ENCODE measurements around the gene KRT20.
"Not testable (repeated sequence)": the region's sequence is repeated elsewhere in the genome, so short reads cannot be mapped to it uniquely, and the experiment has no call there.

The KRT20 gene

GRCh38 chr17:40884708-40885512, at the start of gene KRT20:
KRT20 (minus strand) TSS chr17:40885242; CDS start chr17:40885185, 57 bp downstream.
- no peak for DNase-seq (ENCODE audit: low spot score)

DNA sequence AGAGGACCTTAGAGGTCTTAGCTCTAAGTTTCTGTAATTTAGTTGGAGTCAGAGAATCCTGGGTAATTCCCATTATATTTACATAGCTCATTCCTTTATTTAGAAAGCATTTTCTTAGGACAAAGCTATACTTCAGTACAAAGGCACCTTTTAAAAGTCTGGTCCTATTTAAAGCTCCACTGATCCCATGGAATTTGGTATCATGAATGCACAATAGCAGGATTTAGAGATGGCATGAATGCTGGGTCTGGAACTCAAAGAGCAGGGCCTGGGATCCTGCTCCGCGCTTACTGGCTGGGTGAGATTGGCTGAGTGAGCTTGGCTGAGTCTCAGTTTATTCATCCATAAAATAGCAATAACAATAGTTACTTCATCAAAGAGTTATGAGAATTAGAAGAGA, 47.6 kb upstream of the KRT20 start:
- DNase-seq (ENCODE audit: low spot score): no peak

DNA sequence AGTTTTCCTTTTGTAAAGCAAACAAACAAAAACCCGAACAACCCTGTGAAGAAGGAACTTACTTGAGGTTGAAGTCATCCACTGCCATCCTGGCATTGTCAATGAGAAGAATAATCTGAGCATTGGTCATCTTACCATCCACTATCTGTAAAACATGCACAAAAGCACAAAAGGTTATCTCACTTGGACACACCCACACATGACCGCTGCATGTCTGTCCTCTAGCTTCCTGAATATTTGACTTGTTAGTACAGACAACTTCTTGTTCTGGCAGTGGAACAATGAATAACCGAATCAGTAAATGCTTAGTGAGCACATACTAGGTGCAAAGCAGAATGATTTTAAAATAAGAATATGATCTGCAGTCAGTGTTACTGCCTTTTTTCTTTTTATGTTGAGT, 46.3 kb upstream of the KRT20 start:
- no peak for DNase-seq (ENCODE audit: low spot score)

DNA sequence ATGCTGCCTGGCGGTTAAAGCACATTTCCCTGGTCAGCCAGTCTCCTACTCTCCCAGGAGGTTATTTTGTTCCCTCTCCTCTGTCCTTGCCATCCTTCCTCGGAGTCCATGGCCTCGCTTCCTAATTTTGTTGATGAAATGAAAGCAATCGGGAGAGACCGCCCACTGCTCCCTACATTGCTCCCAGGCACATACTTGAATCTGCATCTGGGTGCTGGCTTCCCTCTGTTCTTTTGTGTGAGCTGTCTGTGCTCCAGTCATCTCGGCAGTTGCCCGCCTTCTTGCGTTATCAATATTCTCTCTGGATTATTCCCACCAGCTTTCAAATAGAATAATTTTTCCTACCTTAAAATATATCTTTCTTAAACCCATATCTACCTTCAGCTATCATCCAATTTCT, 41.3 kb upstream of the KRT20 start:
- DNase-seq (ENCODE audit: low spot score): no peak

GRCh38 chr17:40922239-40922638, 37.2 kb upstream of the KRT20 start:
- DNase-seq (ENCODE audit: low spot score): no peak

DNA sequence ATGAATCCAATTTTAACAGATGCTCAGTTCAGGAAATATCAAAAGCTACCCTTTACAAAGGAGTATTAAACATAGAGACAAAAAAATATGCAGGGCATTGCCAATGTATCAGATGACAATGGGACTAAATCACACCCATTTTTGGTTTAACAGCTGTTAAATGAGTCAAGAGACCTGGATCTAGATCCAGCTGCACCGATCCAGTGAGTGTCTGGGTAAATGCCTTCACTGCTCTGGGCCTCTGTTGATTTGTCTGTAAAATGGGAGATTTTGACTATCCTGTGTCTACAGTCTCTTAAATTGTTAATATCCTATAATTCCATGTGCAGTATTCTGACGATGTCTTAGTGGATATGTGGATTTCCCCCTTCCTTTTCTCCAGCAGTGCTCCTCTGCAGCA, 36.0 kb upstream of the KRT20 start:
- no peak for DNase-seq (ENCODE audit: low spot score)

- not testable (repeated sequence) for DNase-seq (ENCODE audit: low spot score)
These were observed 32.1 kb upstream of the KRT20 start for GRCh38 chr17:40917116-40917515.

DNA sequence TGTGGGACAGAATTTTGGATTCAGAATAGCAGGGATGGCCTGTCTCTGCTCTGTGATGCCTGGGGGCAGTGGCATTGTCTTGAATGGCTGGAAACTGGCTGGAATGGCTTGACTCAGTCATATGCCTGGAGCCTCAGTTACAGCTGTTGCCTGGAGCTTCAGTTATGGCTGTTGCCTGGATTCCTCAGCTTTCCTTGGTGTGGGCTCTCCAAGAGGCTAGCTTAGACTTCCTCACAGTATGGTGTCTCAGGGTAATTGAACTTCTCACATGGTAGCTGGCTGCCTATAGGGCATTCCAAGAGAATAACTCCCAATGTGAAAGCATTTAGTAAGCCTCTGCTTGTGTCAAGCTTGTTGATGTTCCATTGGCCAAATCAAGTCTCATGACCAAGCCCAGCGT, 31.3 kb upstream of the KRT20 start:
- DNase-seq (ENCODE audit: low spot score): no peak

DNA sequence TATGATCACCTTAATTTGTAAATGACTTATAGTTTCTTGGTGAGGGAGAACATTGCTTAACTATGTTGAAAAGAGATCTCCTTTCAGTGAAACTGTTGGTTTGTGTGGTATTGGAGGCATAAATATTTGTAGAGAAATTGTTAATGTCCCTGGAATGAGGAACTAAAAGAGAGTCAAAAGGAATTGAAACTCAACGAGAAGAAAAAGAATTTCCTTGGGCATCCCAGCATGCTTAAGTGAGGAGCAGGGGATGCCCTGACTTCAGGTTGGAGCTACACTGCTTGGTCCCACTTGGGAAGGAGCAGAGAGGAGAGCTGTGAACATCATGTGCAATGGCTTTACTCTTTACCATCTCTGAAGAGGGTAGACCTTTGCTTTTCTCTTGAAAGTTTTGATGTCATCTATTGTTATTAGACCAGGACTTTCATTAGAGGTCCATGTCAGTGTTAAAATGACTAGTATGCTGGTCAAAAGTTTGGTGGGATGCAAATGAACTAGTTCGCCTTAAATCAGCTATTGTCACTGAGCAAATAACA, 30.7 kb upstream of the KRT20 start:
- no peak for DNase-seq (ENCODE audit: low spot score)

- DNase-seq (ENCODE audit: low spot score): no peak
These were observed 30.2 kb upstream of the KRT20 start for GRCh38 chr17:40915199-40915661.

DNA sequence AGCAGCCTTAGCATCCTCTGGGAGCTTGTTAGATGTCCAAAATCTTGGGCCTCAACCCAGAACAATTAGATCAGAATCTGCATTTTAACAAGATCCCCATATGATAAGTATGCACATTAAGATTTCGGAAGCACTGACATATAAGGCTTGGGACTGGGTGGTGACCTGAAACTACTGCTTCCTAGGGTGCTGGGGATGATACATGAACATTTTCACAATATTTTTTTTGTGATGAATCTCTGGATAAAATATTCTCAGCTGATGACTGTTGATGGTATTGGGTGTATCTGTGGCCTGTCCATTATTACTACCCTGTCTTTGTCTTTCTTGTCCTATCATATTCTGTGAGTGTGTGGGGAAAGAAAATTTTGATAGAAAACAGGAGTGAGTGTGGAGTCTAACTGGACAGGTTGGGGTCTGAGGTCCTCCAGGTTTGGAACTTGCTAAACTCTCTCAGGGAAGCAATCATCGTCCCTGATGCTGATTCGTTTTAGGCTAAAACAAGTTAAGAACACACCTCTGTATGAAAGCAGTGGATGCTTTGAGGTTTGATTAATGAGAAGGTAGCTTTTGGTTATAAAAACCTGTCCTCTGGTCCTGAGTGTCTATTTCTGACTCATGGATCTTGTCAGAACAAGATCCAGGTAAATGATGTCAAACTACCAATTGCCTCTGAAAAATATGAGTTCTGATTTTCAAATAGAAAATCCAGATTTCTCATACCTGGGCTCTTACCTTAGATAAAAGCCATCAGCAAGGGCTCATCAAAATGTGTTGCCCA, 29.2 kb upstream of the KRT20 start:
- no peak for DNase-seq (ENCODE audit: low spot score)

GRCh38 chr17:40912486-40913210, 27.6 kb upstream of the KRT20 start:
- DNase-seq (ENCODE audit: low spot score): no peak

DNA sequence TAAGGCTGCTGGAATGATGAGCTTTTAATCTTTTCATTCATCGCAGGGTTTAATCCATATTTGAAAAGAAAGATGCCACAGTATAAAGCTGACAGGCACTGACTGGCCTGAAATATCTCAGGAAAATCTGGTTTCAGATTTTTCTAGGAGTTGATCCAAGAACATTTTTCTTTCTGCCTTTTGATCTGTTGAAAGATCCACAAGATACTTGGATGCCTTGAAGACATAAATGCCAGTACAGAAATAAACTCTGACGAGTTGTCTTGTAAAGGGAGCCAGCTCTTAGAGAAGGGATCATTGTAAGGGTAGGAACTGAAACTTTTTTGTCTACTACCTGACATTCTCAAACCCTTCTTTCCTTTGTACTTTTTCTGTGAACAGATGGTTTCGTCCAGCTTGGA, 25.4 kb upstream of the KRT20 start:
- DNase-seq (ENCODE audit: low spot score): no peak

- DNase-seq (ENCODE audit: low spot score): no peak
These were observed 24.7 kb upstream of the KRT20 start for GRCh38 chr17:40909755-40910154.

DNA sequence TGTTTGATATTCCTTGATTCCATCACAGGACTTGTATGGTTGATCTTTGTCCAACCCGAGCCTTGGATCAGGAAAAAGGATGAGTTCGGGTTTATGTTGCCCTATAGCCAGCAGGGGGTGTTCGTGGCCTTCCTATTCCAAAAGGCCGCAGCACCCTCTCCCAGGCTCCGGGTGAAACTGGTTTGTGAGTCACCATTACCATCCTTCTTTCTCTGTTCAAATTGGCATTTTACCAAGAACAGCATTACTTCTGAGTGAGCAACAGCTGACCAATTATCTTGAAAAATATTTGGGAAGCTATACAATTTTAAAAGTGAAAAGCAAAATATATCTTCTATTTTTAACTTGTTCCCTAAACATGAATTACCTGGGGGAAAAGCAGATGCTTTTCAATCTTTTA, 24.3 kb upstream of the KRT20 start:
- peak; percentile 77 for DNase-seq (ENCODE audit: low spot score)

DNA sequence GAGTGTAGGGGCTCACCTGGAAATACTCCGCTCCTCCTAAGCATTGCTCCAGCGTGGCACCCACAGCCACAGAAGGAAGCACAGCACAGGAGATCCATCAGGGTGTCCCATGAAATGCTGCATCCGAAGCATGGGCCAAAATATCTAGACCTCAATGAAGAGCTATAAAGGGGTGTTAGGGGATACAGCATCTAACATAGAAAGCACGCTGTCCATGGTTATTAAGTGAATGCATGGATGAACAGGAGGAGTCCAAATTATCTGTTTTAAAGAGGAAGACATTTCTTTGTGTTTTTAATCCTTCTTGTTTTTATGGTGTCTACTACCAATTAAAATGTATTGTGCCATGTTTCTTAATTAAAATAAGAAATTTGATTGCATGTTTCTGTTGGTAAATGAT, 21.6 kb upstream of the KRT20 start:
- no peak for DNase-seq (ENCODE audit: low spot score)

DNA sequence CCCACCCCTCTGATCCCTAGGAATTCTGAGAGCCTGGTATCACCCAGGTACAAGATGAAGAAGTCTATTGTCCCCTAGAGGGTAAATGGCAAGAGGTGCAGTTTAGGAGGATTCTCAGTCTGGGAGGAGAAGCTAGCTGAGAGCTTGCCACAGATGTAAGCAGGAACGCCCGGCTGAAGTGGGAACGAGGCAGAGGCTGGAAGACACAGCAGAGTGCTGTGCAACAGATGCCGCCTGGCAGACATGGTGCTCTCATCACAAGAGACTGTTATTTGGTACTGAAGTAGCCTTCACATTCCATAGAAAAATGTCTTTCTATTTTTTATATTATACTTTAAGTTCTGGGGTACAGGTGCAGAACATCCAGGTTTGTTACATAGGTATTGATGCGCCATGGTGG, 20.3 kb upstream of the KRT20 start:
- DNase-seq (ENCODE audit: low spot score): no peak

DNA sequence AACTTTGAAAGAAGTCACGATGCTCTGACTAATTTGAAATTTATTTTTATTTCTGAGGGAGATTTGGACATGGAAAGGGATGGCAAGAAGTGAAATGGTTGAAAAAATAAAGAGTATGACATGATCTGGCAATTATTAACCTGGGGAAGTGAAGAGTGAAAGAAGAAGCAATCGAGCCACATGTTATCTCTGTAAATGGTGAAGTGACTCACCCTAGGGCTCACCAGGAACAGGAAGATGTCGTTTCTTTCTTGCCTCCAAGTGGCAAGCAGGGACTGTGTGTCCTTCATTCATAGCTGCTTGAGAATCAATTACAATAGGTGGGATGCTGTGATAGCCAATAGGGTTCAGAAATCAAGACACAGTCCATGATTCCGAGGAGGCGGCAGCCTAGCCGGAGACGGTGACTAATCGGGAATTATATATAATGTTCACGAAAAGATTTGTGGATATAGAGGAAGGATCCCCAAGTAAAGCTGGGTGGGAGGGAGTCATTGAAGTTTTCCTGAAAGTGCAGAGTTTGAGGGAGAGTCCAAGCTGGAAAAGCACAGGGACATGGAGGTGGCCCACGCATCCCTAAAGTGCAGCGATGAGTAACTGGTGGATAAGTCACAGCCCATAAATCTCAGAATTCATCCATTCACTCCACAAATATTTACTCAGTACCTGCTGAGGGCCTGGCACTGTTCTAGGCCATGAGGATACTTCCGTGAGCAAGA, 18.2 kb upstream of the KRT20 start:
- no peak for DNase-seq (ENCODE audit: low spot score)

DNA sequence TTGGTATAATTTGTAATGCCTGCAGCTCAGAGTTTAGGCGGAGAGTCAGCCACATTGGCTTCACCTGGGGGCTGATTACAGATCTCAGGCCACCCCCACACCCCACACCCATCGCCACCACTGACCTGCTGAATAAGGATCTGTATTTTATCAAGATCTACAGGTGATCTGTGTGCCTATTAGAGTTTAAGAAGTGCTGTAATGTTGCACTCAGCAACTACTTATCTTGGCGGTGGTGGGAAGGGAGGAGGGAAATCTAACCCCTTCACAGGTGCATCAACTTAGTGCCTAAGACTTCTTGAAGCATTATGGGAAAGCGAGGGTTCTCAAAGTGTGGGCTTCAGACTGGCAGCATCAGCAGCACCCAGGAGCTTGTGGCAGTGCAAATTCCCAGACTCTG, 17.5 kb upstream of the KRT20 start:
- no peak for DNase-seq (ENCODE audit: low spot score)

DNA sequence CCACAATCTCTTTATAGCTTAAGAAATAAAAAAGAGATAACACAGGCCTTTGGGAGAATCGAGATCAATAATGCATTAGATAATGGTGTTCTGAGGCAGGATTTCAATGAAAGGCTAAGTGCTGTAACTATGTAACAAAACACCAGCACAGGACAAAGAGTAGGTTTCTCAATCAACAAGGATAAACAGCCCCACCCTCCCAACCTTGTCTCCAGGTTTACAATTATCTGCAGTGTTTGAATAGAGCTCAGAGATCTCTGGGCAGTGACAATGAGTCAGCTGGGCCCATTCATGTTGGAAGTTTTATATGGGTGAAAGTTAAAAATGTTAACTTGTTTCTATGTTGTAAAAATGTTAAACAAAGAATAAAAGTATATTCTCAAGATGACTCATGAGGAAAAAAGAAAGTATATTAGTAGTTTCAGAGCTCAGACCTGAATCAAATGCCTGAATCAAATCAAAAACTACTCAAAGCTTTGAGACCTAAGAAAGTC, 17.0 kb upstream of the KRT20 start:
- DNase-seq (ENCODE audit: low spot score): no peak

- no peak for DNase-seq (ENCODE audit: low spot score)
These were observed 15.8 kb upstream of the KRT20 start for GRCh38 chr17:40900809-40901356.

All from CD4-positive, alpha-beta T cell treated with Interleukin-2 at 100 ng/mL for 4 hours (primary cell).